Measurements from ENCODE around the gene DLST.

Gene DLST

GRCh38 chr14:74863274-74863673, 18.4 kb upstream of the DLST start:
- TF ChIP-seq EZH2 (IDR thresholded peaks at IDR 0.05; ENCODE audit: borderline replicate concordance, low read length) (no peak), CTCF (IDR thresholded peaks at IDR 0.05; ENCODE audit: low read length) (no peak)
- H3K4me1 ChIP-seq (ENCODE audit: insufficient read depth, low read length, severe bottlenecking), result no peaks in the 10 kb centered on the region
- no peaks in the 10 kb centered on the region for H4K20me1 ChIP-seq (ENCODE audit: insufficient read depth, low read length)
- H3K9ac ChIP-seq (ENCODE audit: low read length), result no peak overlapping the region
- no peak overlapping the region for H3K27ac ChIP-seq (ENCODE audit: low read depth, low read length, poor library complexity, severe bottlenecking)
- H3K27me3 ChIP-seq (ENCODE audit: insufficient read depth, low read length), result no peaks in the 10 kb centered on the region; the same call in 1 of the 2 replicates
- H2AFZ ChIP-seq (ENCODE audit: low read length), result no peak overlapping the region
- H3K4me3 ChIP-seq (ENCODE audit: low read depth, low read length, poor library complexity, severe bottlenecking), result no peak overlapping the region
- H3K9me2 ChIP-seq (ENCODE audit: low read depth, low read length), result no peaks in the 10 kb centered on the region
- no peaks in the 10 kb centered on the region for H3K9me3 ChIP-seq (ENCODE audit: low read length)
- no peaks in the 10 kb centered on the region for H3K79me2 ChIP-seq (ENCODE audit: insufficient read depth, low read length)
- H3K36me3 ChIP-seq (ENCODE audit: insufficient read depth, low read length), result no peaks in the 10 kb centered on the region
- no peaks in the 10 kb centered on the region for H3F3A ChIP-seq (ENCODE audit: insufficient read depth, low read length)
- H3K4me2 ChIP-seq (ENCODE audit: low read length), result no peak overlapping the region

DNA sequence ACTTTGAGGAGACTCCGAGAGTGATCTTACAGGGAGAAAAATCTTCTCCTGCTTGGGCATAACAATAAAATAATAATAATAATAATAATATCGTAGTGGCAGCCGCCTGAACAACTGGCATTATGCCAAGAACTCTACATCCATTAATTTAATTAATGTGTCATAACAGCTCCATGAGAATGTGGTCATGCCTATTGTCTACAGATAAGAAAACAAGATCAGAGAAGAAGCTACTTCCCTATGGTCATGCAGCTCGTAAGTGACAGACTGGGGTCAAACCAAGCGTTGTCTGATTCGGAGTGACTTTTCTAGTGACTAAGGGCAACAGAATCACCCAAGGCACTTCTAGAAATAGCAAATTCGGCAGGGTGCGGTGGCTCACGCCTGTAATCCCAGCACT, 17.5 kb upstream of the DLST start:
- Histone ChIP-seq H3K4me2 (ENCODE audit: low read length) (no peak overlapping the region), H3K27ac (ENCODE audit: low read depth, low read length, poor library complexity, severe bottlenecking) (no peak overlapping the region), H3K9ac (ENCODE audit: low read length) (no peak overlapping the region), H3K4me1 (ENCODE audit: insufficient read depth, low read length, severe bottlenecking) (no peaks in the 10 kb centered on the region), H4K20me1 (ENCODE audit: insufficient read depth, low read length) (no peaks in the 10 kb centered on the region), H2AFZ (ENCODE audit: low read length) (no peak overlapping the region), H3K9me3 (ENCODE audit: low read length) (no peaks in the 10 kb centered on the region), H3K9me2 (ENCODE audit: low read depth, low read length) (no peaks in the 10 kb centered on the region), H3K36me3 (ENCODE audit: insufficient read depth, low read length) (no peaks in the 10 kb centered on the region), H3K27me3 (ENCODE audit: insufficient read depth, low read length) (no peaks in the 10 kb centered on the region; the same call in 1 of the 2 replicates), H3K4me3 (ENCODE audit: low read depth, low read length, poor library complexity, severe bottlenecking) (no peak overlapping the region), H3K79me2 (ENCODE audit: insufficient read depth, low read length) (no peaks in the 10 kb centered on the region), H3F3A (ENCODE audit: insufficient read depth, low read length) (no peaks in the 10 kb centered on the region)
- TF ChIP-seq CTCF (IDR thresholded peaks at IDR 0.05; ENCODE audit: low read length) (no peak), EZH2 (IDR thresholded peaks at IDR 0.05; ENCODE audit: borderline replicate concordance, low read length) (no peak)

- no peak overlapping the region for H3K4me2 ChIP-seq (ENCODE audit: low read length)
- H3K79me2 ChIP-seq (ENCODE audit: insufficient read depth, low read length), result no peaks in the 10 kb centered on the region
- H3K9me2 ChIP-seq (ENCODE audit: low read depth, low read length), result no peaks in the 10 kb centered on the region
- H3F3A ChIP-seq (ENCODE audit: insufficient read depth, low read length), result no peaks in the 10 kb centered on the region
- TF ChIP-seq CTCF (IDR thresholded peaks at IDR 0.05; ENCODE audit: low read length), result no peak
- TF ChIP-seq EZH2 (IDR thresholded peaks at IDR 0.05; ENCODE audit: borderline replicate concordance, low read length), result no peak
- no peaks in the 10 kb centered on the region for H3K9me3 ChIP-seq (ENCODE audit: low read length)
- no peak overlapping the region for H3K27ac ChIP-seq (ENCODE audit: low read depth, low read length, poor library complexity, severe bottlenecking)
- H3K27me3 ChIP-seq (ENCODE audit: insufficient read depth, low read length), result no peaks in the 10 kb centered on the region; the same call in 1 of the 2 replicates
- H4K20me1 ChIP-seq (ENCODE audit: insufficient read depth, low read length), result no peaks in the 10 kb centered on the region
- H3K9ac ChIP-seq (ENCODE audit: low read length), result no peak overlapping the region
- no peak overlapping the region for H3K4me3 ChIP-seq (ENCODE audit: low read depth, low read length, poor library complexity, severe bottlenecking)
- no peak overlapping the region for H2AFZ ChIP-seq (ENCODE audit: low read length)
- no peaks in the 10 kb centered on the region for H3K4me1 ChIP-seq (ENCODE audit: insufficient read depth, low read length, severe bottlenecking)
- H3K36me3 ChIP-seq (ENCODE audit: insufficient read depth, low read length), result no peaks in the 10 kb centered on the region
Measured at GRCh38 chr14:74865156-74865555, 16.6 kb upstream of the DLST start.

All from OCI-LY1 (cell line).